ENCODE results near the gene EPS8.

EPS8 gene

GRCh38 chr12:15687583-15687982 is 101.6 kb downstream of the EPS8 start:
- no peak for DNase-seq

- DNase-seq = no peak
Measured at GRCh38 chr12:15684896-15685658, 104.1 kb downstream of the EPS8 start.

GRCh38 chr12:15682826-15683225 is 106.4 kb downstream of the EPS8 start:
- DNase-seq = no peak

GRCh38 chr12:15679151-15679550 is 110.0 kb downstream of the EPS8 start:
- DNase-seq = no peak

GRCh38 chr12:15677726-15678201 is 111.4 kb downstream of the EPS8 start:
- DNase-seq = no peak

GRCh38 chr12:15677228-15677627 is 112.0 kb downstream of the EPS8 start:
- no peak for DNase-seq

GRCh38 chr12:15672671-15673270 is 116.4 kb downstream of the EPS8 start:
- DNase-seq = no peak

- DNase-seq = no peak
Measured at GRCh38 chr12:15670756-15671155, 118.4 kb downstream of the EPS8 start.

GRCh38 chr12:15669256-15669948 is 119.8 kb downstream of the EPS8 start:
- DNase-seq = no peak

GRCh38 chr12:15664491-15664890 is 124.7 kb downstream of the EPS8 start:
- DNase-seq = no peak

GRCh38 chr12:15662983-15663659 is 126.1 kb downstream of the EPS8 start:
- no peak for DNase-seq

GRCh38 chr12:15662303-15662980 is 126.7 kb downstream of the EPS8 start:
- no peak for DNase-seq

GRCh38 chr12:15651371-15651770 is 137.8 kb downstream of the EPS8 start:
- DNase-seq = no peak

- no peak for DNase-seq
Measured at GRCh38 chr12:15650399-15651128, 138.6 kb downstream of the EPS8 start.

- DNase-seq = no peak
Measured at GRCh38 chr12:15649347-15649746, 139.8 kb downstream of the EPS8 start.

- DNase-seq = no peak
Measured at GRCh38 chr12:15648558-15648957, 140.6 kb downstream of the EPS8 start.

- DNase-seq = no peak
Measured at GRCh38 chr12:15646581-15646980, 142.6 kb downstream of the EPS8 start.

GRCh38 chr12:15644700-15645099 is 144.5 kb downstream of the EPS8 start:
- DNase-seq = no peak

GRCh38 chr12:15638231-15638630 is 151.0 kb downstream of the EPS8 start:
- DNase-seq = no peak

- no peak for DNase-seq
Measured at GRCh38 chr12:15636060-15636890, 152.9 kb downstream of the EPS8 start.
